Activated CD4-positive, alpha-beta memory T cell treated with anti-CD3 and anti-CD28 coated beads for 36 hours (primary cell): ENCODE results near the gene PDGFA. TPM values are rescaled to one million over a fixed set of nuclear protein-coding genes. Genes with fewer than 3 reads are reported as not detected.

Source experiments
- CTCF ChIA-PET: fragments of 350-600 bp; sonication (Branson Sonifier 250); formaldehyde crosslinking; loops from one replicate; lab custom pipeline; 2021; ENCODE audit warnings: antibody characterized with exemption, inconsistent platforms; lab: Charles Lee
- POLR2A ChIA-PET: fragments of 350-600 bp; sonication (Branson Sonifier 250); formaldehyde crosslinking; loops from one replicate; lab custom pipeline; 2021; ENCODE audit warnings: antibody characterized with exemption; lab: Charles Lee
- DNase-seq: peaks from one replicate; pipeline ENCODE4 v3.0.0-alpha.2; 2020
- H3K27ac Mint-ChIP-seq: one replicate; pipeline ENCODE4 v1.8.0; 2021; ENCODE audit warnings: mixed read lengths
- H3K27me3 Mint-ChIP-seq: one replicate; pipeline ENCODE4 v1.8.0; 2021; ENCODE audit warnings: mixed read lengths
- H3K36me3 Mint-ChIP-seq: one replicate; pipeline ENCODE4 v1.8.0; 2021; ENCODE audit warnings: mixed read lengths
- H3K4me1 Mint-ChIP-seq: one replicate; pipeline ENCODE4 v1.8.0; 2021; ENCODE audit warnings: low read depth, mixed read lengths
- H3K4me3 Mint-ChIP-seq: one replicate; pipeline ENCODE4 v1.8.0; 2021; ENCODE audit warnings: mild to moderate bottlenecking, mixed read lengths
- H3K9me3 Mint-ChIP-seq: one replicate; pipeline ENCODE4 v1.8.0; 2021; ENCODE audit warnings: mixed read lengths
- intact Hi-C: fragments of 100-400 bp; cut with micrococcal nuclease; formaldehyde crosslinking; loops from one replicate; pipeline ENCODE4 v1.15.1; 2023
- total RNA-seq, 2 experiments: library from RNA; stranded (reverse); gene quantifications; one replicate each; pipeline ENCODE4 v1.2.3, GENCODE V29; 2021

The PDGFA gene
- total RNA-seq, 2 experiments from 2014 or later = 6.3 to 6.9 TPM

- intact Hi-C loops = no loop called here
- H3K36me3 Mint-ChIP-seq = peaks cover 5% of the 10 kb centered on the region
- H3K4me3 Mint-ChIP-seq = no peak overlapping the region
- H3K27ac Mint-ChIP-seq = no peak overlapping the region
- no peaks in the 10 kb centered on the region for H3K4me1 Mint-ChIP-seq
- CTCF ChIA-PET = no interaction called here
- H3K9me3 Mint-ChIP-seq = peaks cover 5% of the 10 kb centered on the region
- DNase-seq = no peak
- POLR2A ChIA-PET = no interaction called here
- H3K27me3 Mint-ChIP-seq = no peaks in the 10 kb centered on the region
These were observed 29.6 kb upstream of the PDGFA start for GRCh38 chr7:549066-549890.

GRCh38 chr7:548401-548800, 28.8 kb upstream of the PDGFA start:
- H3K27ac Mint-ChIP-seq = no peak overlapping the region
- no peak for DNase-seq
- POLR2A ChIA-PET = no interaction called here
- no peak overlapping the region for H3K4me3 Mint-ChIP-seq
- CTCF ChIA-PET = no interaction called here
- intact Hi-C loops = no loop called here
- H3K9me3 Mint-ChIP-seq = peaks cover 5% of the 10 kb centered on the region
- peaks cover 5% of the 10 kb centered on the region for H3K36me3 Mint-ChIP-seq
- H3K4me1 Mint-ChIP-seq = no peaks in the 10 kb centered on the region
- no peaks in the 10 kb centered on the region for H3K27me3 Mint-ChIP-seq

GRCh38 chr7:545470-545869, 25.8 kb upstream of the PDGFA start:
- intact Hi-C loops = no loop called here
- CTCF ChIA-PET = interaction anchor here (0.6 kb wide), 1 partner anchor 181 kb away, joined by 4 read pairs; the partner anchor contains the start of gene PRKAR1B
- H3K4me3 Mint-ChIP-seq = no peak overlapping the region
- peaks cover 5% of the 10 kb centered on the region for H3K9me3 Mint-ChIP-seq
- no peak for DNase-seq
- POLR2A ChIA-PET = no interaction called here
- H3K36me3 Mint-ChIP-seq = peaks cover 5% of the 10 kb centered on the region
- no peaks in the 10 kb centered on the region for H3K27me3 Mint-ChIP-seq
- no peak overlapping the region for H3K27ac Mint-ChIP-seq
- peaks cover 3% of the 10 kb centered on the region for H3K4me1 Mint-ChIP-seq

- H3K4me3 Mint-ChIP-seq = no peak overlapping the region
- CTCF ChIA-PET = no interaction called here
- intact Hi-C loops = no loop called here
These were observed 24.9 kb upstream of the PDGFA start for GRCh38 chr7:544338-545221.

GRCh38 chr7:543501-544337, 24.1 kb upstream of the PDGFA start:
- CTCF ChIA-PET = no interaction called here
- H3K36me3 Mint-ChIP-seq = peaks cover under 1% of the 10 kb centered on the region
- POLR2A ChIA-PET = no interaction called here
- H3K4me1 Mint-ChIP-seq = peaks cover 3% of the 10 kb centered on the region
- H3K9me3 Mint-ChIP-seq = peaks cover 5% of the 10 kb centered on the region
- DNase-seq = no peak
- no peak overlapping the region for H3K27ac Mint-ChIP-seq
- no peak overlapping the region for H3K4me3 Mint-ChIP-seq
- no peaks in the 10 kb centered on the region for H3K27me3 Mint-ChIP-seq
- intact Hi-C loops = no loop called here

More at GRCh38 chr7:544338-545221, 24.9 kb upstream of the PDGFA start:
- Mint-ChIP-seq H3K4me1 (peaks cover 3% of the 10 kb centered on the region), H3K9me3 (peaks cover 5% of the 10 kb centered on the region), H3K36me3 (peaks cover 5% of the 10 kb centered on the region), H3K27ac (no peak overlapping the region), H3K27me3 (no peaks in the 10 kb centered on the region)
- POLR2A ChIA-PET = no interaction called here
- DNase-seq = no peak

GRCh38 chr7:542713-543500, 23.3 kb upstream of the PDGFA start:
- Mint-ChIP-seq H3K4me3 (no peak overlapping the region), H3K27ac (no peak overlapping the region), H3K4me1 (peaks cover 3% of the 10 kb centered on the region), H3K9me3 (peaks cover 5% of the 10 kb centered on the region), H3K27me3 (no peaks in the 10 kb centered on the region), H3K36me3 (no peaks in the 10 kb centered on the region)
- ChIA-PET CTCF (no interaction called here), POLR2A (no interaction called here)
- peak; percentile 49 for DNase-seq
- intact Hi-C loops = no loop called here

GRCh38 chr7:542131-542712, 22.6 kb upstream of the PDGFA start:
- Mint-ChIP-seq H3K27ac (no peak overlapping the region), H3K9me3 (peaks cover 5% of the 10 kb centered on the region), H3K4me3 (no peak overlapping the region), H3K27me3 (no peaks in the 10 kb centered on the region), H3K36me3 (no peaks in the 10 kb centered on the region), H3K4me1 (peaks cover 3% of the 10 kb centered on the region)
- POLR2A ChIA-PET = no interaction called here
- DNase-seq = no peak
- CTCF ChIA-PET = no interaction called here
- intact Hi-C loops = no loop called here

- no peak for DNase-seq
- no peaks in the 10 kb centered on the region for H3K27me3 Mint-ChIP-seq
- intact Hi-C loops = no loop called here
- ChIA-PET CTCF (no interaction called here), POLR2A (no interaction called here)
- H3K9me3 Mint-ChIP-seq = peaks cover 5% of the 10 kb centered on the region
- no peaks in the 10 kb centered on the region for H3K36me3 Mint-ChIP-seq
- peaks cover 3% of the 10 kb centered on the region for H3K4me1 Mint-ChIP-seq
- no peak overlapping the region for H3K27ac Mint-ChIP-seq
- no peak overlapping the region for H3K4me3 Mint-ChIP-seq
These were observed 22.0 kb upstream of the PDGFA start for GRCh38 chr7:541661-542060.

- H3K4me1 Mint-ChIP-seq = peaks cover 3% of the 10 kb centered on the region
- peaks cover 5% of the 10 kb centered on the region for H3K9me3 Mint-ChIP-seq
- no peaks in the 10 kb centered on the region for H3K27me3 Mint-ChIP-seq
- no peak overlapping the region for H3K4me3 Mint-ChIP-seq
- intact Hi-C loops = no loop called here
- H3K27ac Mint-ChIP-seq = no peak overlapping the region
- no peaks in the 10 kb centered on the region for H3K36me3 Mint-ChIP-seq
- ChIA-PET CTCF (no interaction called here), POLR2A (no interaction called here)
- DNase-seq = no peak
These were observed 21.4 kb upstream of the PDGFA start for GRCh38 chr7:540997-541396.

- H3K27ac Mint-ChIP-seq = no peak overlapping the region
- H3K4me1 Mint-ChIP-seq = peaks cover 3% of the 10 kb centered on the region
- no peaks in the 10 kb centered on the region for H3K36me3 Mint-ChIP-seq
- H3K9me3 Mint-ChIP-seq = peaks cover 5% of the 10 kb centered on the region
- H3K27me3 Mint-ChIP-seq = no peaks in the 10 kb centered on the region
- ChIA-PET POLR2A (no interaction called here), CTCF (no interaction called here)
- intact Hi-C loops = no loop called here
- no peak for DNase-seq
- no peak overlapping the region for H3K4me3 Mint-ChIP-seq
These were observed 20.9 kb upstream of the PDGFA start for GRCh38 chr7:540579-540978.

- no peak overlapping the region for H3K27ac Mint-ChIP-seq
- ChIA-PET CTCF (no interaction called here), POLR2A (no interaction called here)
- intact Hi-C loops = no loop called here
- H3K4me3 Mint-ChIP-seq = no peak overlapping the region
- H3K27me3 Mint-ChIP-seq = no peaks in the 10 kb centered on the region
- H3K4me1 Mint-ChIP-seq = peaks cover 3% of the 10 kb centered on the region
- DNase-seq = no peak
- H3K9me3 Mint-ChIP-seq = no peaks in the 10 kb centered on the region
- H3K36me3 Mint-ChIP-seq = no peaks in the 10 kb centered on the region
These were observed 20.2 kb upstream of the PDGFA start for GRCh38 chr7:539731-540411.
